ENCODE results near the gene KIF11. TPM values are rescaled to one million over a fixed set of nuclear protein-coding genes. Genes with fewer than 3 reads are reported as not detected.

KIF11 gene
- total RNA-seq = 3.3 and 44.1 TPM in 2 replicates

GRCh38 chr10:92592761-92593618, at the start of gene KIF11:
Gene KIF11 (plus strand): TSS chr10:92593130. CDS start chr10:92593376, 246 bp downstream.

GRCh38 chr10:92573798-92574547, 19.0 kb upstream of the KIF11 start, which contains the start of gene IDE:
Gene IDE (minus strand): TSS chr10:92574093. CDS start chr10:92574019, 74 bp downstream.

DNA sequence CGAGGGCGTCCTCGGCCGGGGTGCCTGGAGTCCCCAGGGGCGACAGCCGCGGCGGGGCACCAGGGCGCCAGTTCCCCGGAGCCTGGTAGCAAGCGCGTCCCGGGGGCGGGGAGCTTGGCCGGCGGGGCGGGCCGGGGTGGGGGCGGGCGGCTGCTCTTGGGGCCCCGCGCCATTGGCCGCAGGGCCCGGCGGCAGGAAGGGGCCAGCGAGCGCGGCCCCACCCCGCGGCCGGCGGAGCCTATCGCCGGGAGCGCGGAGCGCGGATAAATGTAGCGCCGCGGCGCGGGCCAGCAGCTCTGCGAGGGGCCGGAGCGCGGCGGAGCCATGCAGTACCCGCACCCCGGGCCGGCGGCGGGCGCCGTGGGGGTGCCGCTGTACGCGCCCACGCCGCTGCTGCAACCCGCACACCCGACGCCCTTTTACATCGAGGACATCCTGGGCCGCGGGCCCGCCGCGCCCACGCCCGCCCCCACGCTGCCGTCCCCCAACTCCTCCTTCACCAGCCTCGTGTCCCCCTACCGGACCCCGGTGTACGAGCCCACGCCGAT, 96.8 kb downstream of the KIF11 start, which contains the start of gene HHEX:
Gene HHEX (plus strand): TSS at position 293 of the 548 bp plus-strand sequence. CDS start 32 bp downstream, at position 325.

Other genes starting within 250 kb of the KIF11 start
- 22.8 and 24.3 TPM in 2 replicates for gene IDE, start 19.0 kb upstream of the KIF11 start, total RNA-seq
- 8.7 and 8.8 TPM in 2 replicates for gene HHEX, start 96.8 kb downstream of the KIF11 start, total RNA-seq